ENCODE results near the gene CCT3.

The CCT3 gene

GRCh38 chr1:156293098-156293434 is 45.0 kb downstream of the CCT3 start:
- Histone ChIP-seq H3K79me2 (ENCODE audit: control insufficient read depth, low read length) (no peaks in the 10 kb centered on the region), H3K4me3 (ENCODE audit: low read length) (no peak overlapping the region), H3F3A (ENCODE audit: control insufficient read depth, insufficient read depth) (0 out of 2 replicates have a peak, but pooled peaks cover 3% of the 10 kb centered on the region), H3K27ac (ENCODE audit: low read depth, low read length) (no peak overlapping the region), H3K9me2 (replicated peaks; ENCODE audit: control insufficient read depth, low read length) (no peaks in the 10 kb centered on the region), H3K27me3 (ENCODE audit: control insufficient read depth, low read length) (no peaks in the 10 kb centered on the region), H3K4me2 (ENCODE audit: low read length) (no peak overlapping the region), H4K20me1 (ENCODE audit: control insufficient read depth, insufficient read depth, low read depth, low read length) (no peaks in the 10 kb centered on the region), H3K36me3 (ENCODE audit: control insufficient read depth, low read length) (peaks cover 10% of the 10 kb centered on the region; the same call in 1 of the 2 replicates), H3K4me1 (ENCODE audit: control insufficient read depth, low read length) (no peaks in the 10 kb centered on the region; the same call in 1 of the 2 replicates), H3K9me3 (ENCODE audit: control insufficient read depth, insufficient read depth, low read length) (no peaks in the 10 kb centered on the region)
- TF ChIP-seq EZH2phosphoT487 (IDR thresholded peaks at IDR 0.05; ENCODE audit: borderline replicate concordance, low read length): no peak
- no peak for TF ChIP-seq CTCF (IDR thresholded peaks at IDR 0.05; ENCODE audit: low read depth, low read length, poor library complexity, severe bottlenecking)

GRCh38 chr1:156291226-156292061 is 46.6 kb downstream of the CCT3 start:
- Histone ChIP-seq H3K27ac (ENCODE audit: low read depth, low read length) (no peak overlapping the region), H3K4me1 (ENCODE audit: control insufficient read depth, low read length) (no peaks in the 10 kb centered on the region; the same call in 1 of the 2 replicates), H3K27me3 (ENCODE audit: control insufficient read depth, low read length) (no peaks in the 10 kb centered on the region), H3K36me3 (ENCODE audit: control insufficient read depth, low read length) (peaks cover 10% of the 10 kb centered on the region; the same call in 1 of the 2 replicates), H3F3A (ENCODE audit: control insufficient read depth, insufficient read depth) (0 out of 2 replicates have a peak, but pooled peaks cover 3% of the 10 kb centered on the region), H3K9me3 (ENCODE audit: control insufficient read depth, insufficient read depth, low read length) (no peaks in the 10 kb centered on the region), H4K20me1 (ENCODE audit: control insufficient read depth, insufficient read depth, low read depth, low read length) (no peaks in the 10 kb centered on the region), H3K79me2 (ENCODE audit: control insufficient read depth, low read length) (no peaks in the 10 kb centered on the region), H3K4me3 (ENCODE audit: low read length) (no peak overlapping the region), H3K9me2 (replicated peaks; ENCODE audit: control insufficient read depth, low read length) (no peaks in the 10 kb centered on the region), H3K4me2 (ENCODE audit: low read length) (no peak overlapping the region)
- TF ChIP-seq EZH2phosphoT487 (IDR thresholded peaks at IDR 0.05; ENCODE audit: borderline replicate concordance, low read length) (no peak), CTCF (IDR thresholded peaks at IDR 0.05; ENCODE audit: low read depth, low read length, poor library complexity, severe bottlenecking) (no peak)

- Histone ChIP-seq H4K20me1 (ENCODE audit: control insufficient read depth, insufficient read depth, low read depth, low read length) (no peaks in the 10 kb centered on the region), H3K4me1 (ENCODE audit: control insufficient read depth, low read length) (no peaks in the 10 kb centered on the region), H3K79me2 (ENCODE audit: control insufficient read depth, low read length) (no peaks in the 10 kb centered on the region), H3F3A (ENCODE audit: control insufficient read depth, insufficient read depth) (0 out of 2 replicates have a peak, but pooled peaks cover 3% of the 10 kb centered on the region), H3K9me2 (replicated peaks; ENCODE audit: control insufficient read depth, low read length) (no peaks in the 10 kb centered on the region), H3K27me3 (ENCODE audit: control insufficient read depth, low read length) (no peaks in the 10 kb centered on the region), H3K27ac (ENCODE audit: low read depth, low read length) (no peak overlapping the region), H3K4me2 (ENCODE audit: low read length) (no peak overlapping the region), H3K9me3 (ENCODE audit: control insufficient read depth, insufficient read depth, low read length) (no peaks in the 10 kb centered on the region), H3K4me3 (ENCODE audit: low read length) (no peak overlapping the region), H3K36me3 (ENCODE audit: control insufficient read depth, low read length) (peaks cover 13% of the 10 kb centered on the region; the same call in 1 of the 2 replicates)
- TF ChIP-seq CTCF (IDR thresholded peaks at IDR 0.05; ENCODE audit: low read depth, low read length, poor library complexity, severe bottlenecking) (no peak), EZH2phosphoT487 (IDR thresholded peaks at IDR 0.05; ENCODE audit: borderline replicate concordance, low read length) (no peak)
Measured at GRCh38 chr1:156289857-156290256, 48.2 kb downstream of the CCT3 start.
